Esophagus squamous epithelium (tissue), 4 donors: ENCODE results near the gene RPS2.

Source experiments
- CTCF ChIP-seq, 6 experiments: fragments of 450-650 bp in 4 of 6; fragments of 200-600 bp in 2 of 6; sonication (generic) in 2 of 6; IDR thresholded peaks; one replicate each; pipeline ENCODE4 v1.5.1; 2016 to 2019; ENCODE audit warnings: antibody characterized with exemption in 6 of 6, mild to moderate bottlenecking in 4 of 6, moderate library complexity in 4 of 6
- POLR2A ChIP-seq, 4 donors: fragments of 450-650 bp; IDR thresholded peaks; one replicate each; pipeline ENCODE4 v1.6.1; 2017; ENCODE audit warnings: antibody characterized with exemption in 4 of 4, mild to moderate bottlenecking in 4 of 4, moderate library complexity in 3 of 4

GRCh38 chr16:1980770-1981087 lies 16.1 kb upstream of the RPS2 start:
- TF ChIP-seq CTCF (IDR thresholded peaks at IDR 0.05) (no peak), POLR2A (IDR thresholded peaks at IDR 0.05) (no peak)
